IPS-20b (cell line): ENCODE results near the gene ARVCF.

Source experiments
- H3K27ac ChIP-seq: one replicate; pipeline ENCODE4 v1.5.1; 2013; ENCODE audit warnings: low read length
- H3K27me3 ChIP-seq: 2 replicates; pipeline ENCODE4 v1.6.1; 2013; ENCODE audit warnings: mild to moderate bottlenecking, low read length, inconsistent platforms; ENCODE audit not compliant: insufficient read depth
- H3K36me3 ChIP-seq: 2 replicates; pipeline ENCODE4 v1.6.1; 2013; ENCODE audit warnings: low read depth, mild to moderate bottlenecking, inconsistent platforms, low read length, moderate library complexity; ENCODE audit not compliant: insufficient read depth
- H3K4me1 ChIP-seq: 2 replicates; pipeline ENCODE4 v1.6.1; 2013; ENCODE audit warnings: mild to moderate bottlenecking, control low read depth, inconsistent platforms, low read length, moderate library complexity; ENCODE audit not compliant: insufficient read depth
- H3K4me3 ChIP-seq: 2 replicates; pipeline ENCODE4 v1.5.1; 2013; ENCODE audit warnings: mild to moderate bottlenecking, low read length, inconsistent platforms
- H3K9ac ChIP-seq: 2 replicates; pipeline ENCODE4 v1.6.1; 2013; ENCODE audit warnings: low read depth, mild to moderate bottlenecking, inconsistent platforms, low read length, moderate library complexity
- H3K9me3 ChIP-seq: 2 replicates; pipeline ENCODE4 v1.6.1; 2013; ENCODE audit warnings: mild to moderate bottlenecking, low read depth, low read length, inconsistent platforms; ENCODE audit not compliant: insufficient read depth

ARVCF gene

DNA sequence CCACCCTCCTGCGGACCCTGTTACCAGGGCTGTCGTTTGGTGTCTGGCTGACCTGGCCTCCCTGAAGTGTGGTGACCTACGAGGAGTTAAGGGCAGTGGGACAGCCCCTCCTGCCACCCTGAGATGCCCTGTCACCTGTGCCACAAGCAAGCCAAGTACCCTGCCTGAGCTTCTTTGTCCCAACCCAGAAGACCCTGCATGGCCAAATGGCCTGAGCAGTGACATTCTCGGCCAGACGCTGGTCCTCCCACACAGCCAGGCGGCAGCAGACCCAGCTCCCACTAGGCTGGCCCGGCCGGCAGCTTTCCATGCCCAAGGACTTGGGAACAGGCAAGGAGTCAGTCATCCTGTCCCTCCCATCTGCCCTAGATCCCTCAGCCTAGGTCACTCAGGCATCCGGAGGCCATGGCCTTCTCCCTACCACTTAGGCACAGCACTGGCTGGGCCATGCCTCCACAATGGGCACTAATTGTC is 7.6 kb downstream of the ARVCF start:
- H3K27me3 ChIP-seq = no peaks in the 10 kb centered on the region
- H3K9me3 ChIP-seq = peaks cover 8% of the 10 kb centered on the region
- no peak overlapping the region for H3K4me3 ChIP-seq
- no peaks in the 10 kb centered on the region for H3K36me3 ChIP-seq
- no peaks in the 10 kb centered on the region for H3K4me1 ChIP-seq
- H3K9ac ChIP-seq = no peak overlapping the region
- no peak overlapping the region for H3K27ac ChIP-seq

DNA sequence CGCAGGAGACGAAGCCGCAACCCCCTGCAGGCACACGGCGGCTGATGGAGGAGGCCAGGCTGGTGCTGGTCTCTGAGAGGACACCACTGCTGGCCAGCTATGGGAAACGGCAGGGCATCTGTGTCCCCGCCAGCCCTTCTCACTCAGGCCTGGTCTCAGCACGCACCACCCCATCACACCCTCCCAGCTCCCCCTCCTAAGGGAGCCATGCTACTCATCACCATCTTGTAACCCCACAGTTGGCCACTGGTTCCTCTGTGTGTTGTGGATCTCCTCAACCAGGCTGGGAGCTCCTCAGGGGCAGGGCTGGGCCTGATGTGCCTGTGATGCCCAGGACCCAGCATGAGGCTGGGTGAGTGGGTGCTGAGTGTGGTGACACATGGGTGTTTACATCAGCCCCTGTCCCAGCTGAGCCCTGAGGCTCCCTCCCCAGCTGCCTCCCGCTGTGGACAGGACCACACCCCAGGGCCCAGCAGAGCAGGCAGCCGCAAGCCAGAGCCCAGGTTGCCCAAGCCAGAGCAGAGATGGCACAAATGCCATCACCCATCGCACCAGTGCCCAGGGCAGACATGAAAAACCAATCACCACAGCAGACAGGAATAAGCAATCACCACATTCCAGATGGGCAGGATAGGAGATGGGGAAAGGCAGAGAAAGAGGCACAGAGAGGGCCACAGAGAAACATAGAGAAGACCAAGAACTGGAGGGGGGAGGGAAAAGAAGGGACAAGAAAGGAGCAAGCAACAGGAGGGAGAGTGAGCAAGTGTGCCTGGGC is 8.2 kb downstream of the ARVCF start:
- H3K9me3 ChIP-seq = peaks cover 12% of the 10 kb centered on the region
- no peaks in the 10 kb centered on the region for H3K4me1 ChIP-seq
- H3K9ac ChIP-seq = no peak overlapping the region
- no peaks in the 10 kb centered on the region for H3K27me3 ChIP-seq
- no peak overlapping the region for H3K4me3 ChIP-seq
- no peaks in the 10 kb centered on the region for H3K36me3 ChIP-seq
- H3K27ac ChIP-seq = no peak overlapping the region

DNA sequence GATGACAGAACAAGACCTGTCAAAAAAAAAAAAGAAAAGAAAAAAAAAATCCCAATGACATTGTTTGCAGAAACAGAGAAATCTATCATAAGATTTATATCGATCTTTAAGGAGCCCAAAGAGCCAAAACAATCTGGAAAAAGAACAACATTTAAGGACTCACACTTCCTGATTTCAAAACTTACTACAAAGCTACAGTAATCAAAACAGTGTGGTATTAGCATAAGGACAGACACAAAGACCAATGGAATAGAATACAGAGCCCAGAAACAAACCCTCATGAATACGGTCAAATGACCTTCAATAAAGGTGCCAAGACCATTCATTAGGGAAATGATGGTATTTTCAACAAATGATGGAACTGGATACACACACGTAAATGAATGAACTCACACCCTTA is 12.2 kb downstream of the ARVCF start:
- peaks cover 10% of the 10 kb centered on the region for H3K4me1 ChIP-seq
- no peak overlapping the region for H3K27ac ChIP-seq
- no peak overlapping the region for H3K9ac ChIP-seq
- no peak overlapping the region for H3K4me3 ChIP-seq
- no peaks in the 10 kb centered on the region for H3K27me3 ChIP-seq
- H3K9me3 ChIP-seq = peaks cover 14% of the 10 kb centered on the region
- no peaks in the 10 kb centered on the region for H3K36me3 ChIP-seq

DNA sequence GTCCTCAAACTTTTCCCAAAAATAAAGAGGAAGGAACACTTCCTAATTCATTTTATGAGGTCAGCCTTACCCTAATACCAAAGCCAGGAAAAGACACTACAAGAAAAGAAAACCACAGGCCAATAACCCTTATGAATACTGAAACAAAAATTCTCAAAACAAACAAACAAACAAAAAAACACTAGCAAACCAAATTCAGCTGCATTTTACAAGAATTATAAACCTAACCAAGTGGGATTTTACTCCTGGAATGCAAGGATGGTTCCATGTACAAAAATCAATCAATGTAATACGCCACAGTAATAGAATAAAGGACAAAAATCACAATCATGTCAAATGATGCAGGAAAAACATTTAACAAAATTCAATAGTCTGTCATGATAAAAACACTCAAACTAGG is 13.3 kb downstream of the ARVCF start:
- H3K36me3 ChIP-seq = no peaks in the 10 kb centered on the region
- no peak overlapping the region for H3K4me3 ChIP-seq
- no peak overlapping the region for H3K9ac ChIP-seq
- no peak overlapping the region for H3K27ac ChIP-seq
- peaks cover 16% of the 10 kb centered on the region for H3K4me1 ChIP-seq
- H3K9me3 ChIP-seq = peaks cover 14% of the 10 kb centered on the region
- H3K27me3 ChIP-seq = no peaks in the 10 kb centered on the region

DNA sequence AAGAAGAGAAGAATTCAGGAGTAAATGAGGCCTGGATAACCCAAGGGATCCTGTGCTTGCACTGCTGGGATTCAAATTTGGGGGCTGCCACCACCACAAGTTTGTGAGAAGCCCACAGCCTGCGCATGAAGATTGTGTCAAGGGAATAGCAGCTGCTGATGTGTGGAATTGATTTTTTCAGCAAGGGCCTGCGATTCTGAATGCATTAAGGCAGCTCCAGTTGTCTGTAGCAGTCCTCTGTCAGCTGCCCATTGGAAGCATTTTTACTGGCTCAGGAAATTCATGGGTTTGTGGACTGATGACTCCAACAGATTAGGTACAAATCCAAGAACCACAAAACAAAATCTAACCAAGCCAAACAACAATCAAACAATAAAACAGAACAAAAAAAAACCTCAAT is 14.0 kb downstream of the ARVCF start:
- H3K9me3 ChIP-seq = peaks cover 14% of the 10 kb centered on the region
- H3K9ac ChIP-seq = no peak overlapping the region
- H3K27me3 ChIP-seq = no peaks in the 10 kb centered on the region
- H3K4me3 ChIP-seq = no peak overlapping the region
- peaks cover 18% of the 10 kb centered on the region for H3K4me1 ChIP-seq
- no peaks in the 10 kb centered on the region for H3K36me3 ChIP-seq
- H3K27ac ChIP-seq = no peak overlapping the region

DNA sequence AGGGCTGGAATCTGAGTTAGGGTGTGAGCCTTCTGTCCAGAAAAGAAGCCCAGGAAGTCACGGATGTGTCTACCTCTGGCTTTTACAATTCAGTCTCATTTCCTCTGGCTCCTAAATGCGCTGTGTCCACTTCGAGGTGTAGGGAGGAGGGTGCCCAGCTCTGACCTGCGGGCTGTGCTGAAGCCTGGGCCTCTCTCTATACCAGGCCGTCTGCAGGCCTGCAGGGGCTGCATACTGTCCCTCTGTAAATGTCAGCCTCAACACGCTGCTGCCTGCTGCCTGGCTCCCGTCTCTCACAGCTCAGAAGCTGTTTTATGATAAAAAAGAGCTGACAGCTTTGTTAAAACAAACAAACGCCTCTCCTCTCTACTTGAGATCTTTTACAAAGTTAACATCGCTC is 14.5 kb downstream of the ARVCF start:
- no peak overlapping the region for H3K27ac ChIP-seq
- no peak overlapping the region for H3K9ac ChIP-seq
- H3K27me3 ChIP-seq = no peaks in the 10 kb centered on the region

DNA sequence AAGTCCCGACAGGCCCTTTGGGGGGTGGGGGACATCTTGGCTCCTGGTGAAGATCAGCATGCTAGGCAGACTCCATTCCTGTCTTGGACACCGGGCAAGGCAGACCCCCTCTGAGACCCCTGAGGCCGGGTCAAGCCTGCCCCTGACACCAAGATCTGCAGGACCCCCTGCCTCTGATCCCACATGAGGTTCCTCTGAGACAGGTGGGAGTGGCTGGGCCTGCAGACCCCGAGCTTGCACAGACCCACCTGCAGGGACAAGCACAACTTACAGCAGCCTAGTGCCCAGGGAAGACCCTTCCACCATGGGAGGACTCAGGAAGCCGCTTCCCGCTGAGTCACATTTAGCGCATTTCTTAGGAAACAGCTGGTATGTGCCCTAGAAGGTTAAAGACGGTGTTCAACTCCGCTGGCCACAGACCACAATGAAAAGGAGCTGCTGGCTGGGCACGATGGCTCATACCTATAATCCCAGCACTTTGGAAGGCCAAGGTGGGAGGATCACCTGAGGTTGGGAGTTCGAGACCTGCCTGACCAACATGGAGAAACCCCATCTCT is 15.5 kb downstream of the ARVCF start:
- H3K4me1 ChIP-seq = peaks cover 18% of the 10 kb centered on the region
- no peak overlapping the region for H3K27ac ChIP-seq
- H3K27me3 ChIP-seq = no peaks in the 10 kb centered on the region
- H3K9ac ChIP-seq = no peak overlapping the region
- peaks cover 14% of the 10 kb centered on the region for H3K9me3 ChIP-seq
- no peaks in the 10 kb centered on the region for H3K36me3 ChIP-seq
- no peak overlapping the region for H3K4me3 ChIP-seq

More for the DNA sequence above, 14.5 kb downstream of the ARVCF start:
- H3K36me3 ChIP-seq = no peaks in the 10 kb centered on the region
- peaks cover 18% of the 10 kb centered on the region for H3K4me1 ChIP-seq
- no peak overlapping the region for H3K4me3 ChIP-seq
- peaks cover 14% of the 10 kb centered on the region for H3K9me3 ChIP-seq

DNA sequence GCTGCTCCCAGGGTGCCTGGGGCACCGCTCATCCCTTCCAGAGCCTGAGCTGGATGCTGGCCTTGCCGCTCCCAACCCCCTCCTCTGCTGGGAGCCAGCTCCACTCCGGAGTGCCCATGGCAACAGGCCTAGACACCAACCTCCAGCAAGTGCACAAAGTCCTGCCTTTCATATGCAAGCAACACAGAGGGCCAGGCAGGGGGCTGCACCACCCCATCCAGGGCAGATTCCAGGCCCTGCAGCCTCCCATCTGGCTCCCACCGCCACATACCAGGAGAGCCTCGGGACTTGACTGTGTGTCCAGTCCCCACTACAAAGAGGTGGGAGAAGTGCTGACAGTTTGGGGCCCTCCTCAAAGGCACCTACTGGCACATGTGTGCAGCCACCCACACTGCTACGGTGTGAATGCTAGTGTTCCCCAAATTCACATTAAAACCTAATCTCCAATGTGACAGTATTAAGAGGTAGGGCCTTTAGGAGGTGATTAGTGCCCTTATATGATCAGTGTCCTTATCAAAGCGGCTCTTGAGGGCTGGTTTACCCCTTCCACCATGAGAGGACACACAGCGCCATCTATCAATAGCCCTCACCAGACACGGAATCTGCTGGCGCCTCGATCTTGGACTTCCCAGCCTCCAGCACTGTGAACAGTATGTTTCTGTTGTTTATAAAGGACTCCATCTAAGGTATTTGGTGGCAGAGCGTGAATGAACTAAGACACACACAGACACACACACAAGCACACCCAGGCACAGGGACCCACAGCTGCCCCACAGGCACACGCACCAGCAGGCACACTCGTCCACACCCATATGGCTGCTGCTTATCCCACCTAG is 16.2 kb downstream of the ARVCF start:
- Histone ChIP-seq H3K27me3 (no peaks in the 10 kb centered on the region), H3K9ac (no peak overlapping the region), H3K4me3 (no peak overlapping the region), H3K4me1 (peaks cover 18% of the 10 kb centered on the region), H3K27ac (no peak overlapping the region), H3K9me3 (peaks cover 14% of the 10 kb centered on the region), H3K36me3 (no peaks in the 10 kb centered on the region)

DNA sequence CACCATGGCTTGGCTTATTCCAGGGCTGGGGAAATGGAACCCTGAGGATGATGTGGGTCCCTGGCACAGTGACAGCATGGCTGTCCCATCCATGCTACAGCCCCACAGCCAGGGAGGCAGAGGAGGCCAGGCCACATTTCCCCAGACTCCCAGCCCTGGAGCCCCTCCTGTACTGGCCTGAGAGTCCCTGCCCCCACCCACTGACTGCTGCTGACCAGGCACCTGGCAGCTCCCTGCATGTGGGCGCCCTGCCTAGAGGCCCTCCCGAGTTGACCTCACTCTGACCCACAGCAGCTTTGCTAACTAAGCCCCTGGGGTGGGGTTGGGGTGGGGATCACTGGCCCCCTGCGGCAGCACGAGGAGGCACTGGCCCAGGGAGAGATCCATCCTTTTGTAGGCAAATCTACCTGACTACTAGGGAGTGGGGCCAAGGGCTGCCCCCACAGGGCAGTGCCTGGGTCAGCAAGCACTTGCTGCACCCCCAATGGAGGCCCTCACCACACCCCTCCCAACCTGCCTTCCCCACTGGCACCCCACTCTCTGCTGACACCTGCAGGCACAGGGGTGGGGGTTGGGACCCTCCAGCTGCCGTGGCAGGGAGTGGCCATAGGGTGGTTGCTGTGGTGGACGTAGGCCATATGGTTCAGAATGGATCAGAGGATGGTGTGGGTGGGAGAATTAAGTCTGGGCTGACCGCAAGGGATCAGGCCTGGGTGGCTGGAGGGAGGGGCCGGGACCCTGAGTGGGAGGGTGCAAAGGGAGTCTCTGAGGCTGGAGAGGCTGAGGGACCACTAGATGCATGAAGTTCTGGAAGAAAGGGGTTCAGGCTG is 17.4 kb downstream of the ARVCF start:
- peaks cover 7% of the 10 kb centered on the region for H3K9me3 ChIP-seq
- H3K4me3 ChIP-seq = no peak overlapping the region
- H3K4me1 ChIP-seq = peaks cover 18% of the 10 kb centered on the region
- no peak overlapping the region for H3K9ac ChIP-seq
- H3K27me3 ChIP-seq = no peaks in the 10 kb centered on the region
- H3K27ac ChIP-seq = no peak overlapping the region
- no peaks in the 10 kb centered on the region for H3K36me3 ChIP-seq

DNA sequence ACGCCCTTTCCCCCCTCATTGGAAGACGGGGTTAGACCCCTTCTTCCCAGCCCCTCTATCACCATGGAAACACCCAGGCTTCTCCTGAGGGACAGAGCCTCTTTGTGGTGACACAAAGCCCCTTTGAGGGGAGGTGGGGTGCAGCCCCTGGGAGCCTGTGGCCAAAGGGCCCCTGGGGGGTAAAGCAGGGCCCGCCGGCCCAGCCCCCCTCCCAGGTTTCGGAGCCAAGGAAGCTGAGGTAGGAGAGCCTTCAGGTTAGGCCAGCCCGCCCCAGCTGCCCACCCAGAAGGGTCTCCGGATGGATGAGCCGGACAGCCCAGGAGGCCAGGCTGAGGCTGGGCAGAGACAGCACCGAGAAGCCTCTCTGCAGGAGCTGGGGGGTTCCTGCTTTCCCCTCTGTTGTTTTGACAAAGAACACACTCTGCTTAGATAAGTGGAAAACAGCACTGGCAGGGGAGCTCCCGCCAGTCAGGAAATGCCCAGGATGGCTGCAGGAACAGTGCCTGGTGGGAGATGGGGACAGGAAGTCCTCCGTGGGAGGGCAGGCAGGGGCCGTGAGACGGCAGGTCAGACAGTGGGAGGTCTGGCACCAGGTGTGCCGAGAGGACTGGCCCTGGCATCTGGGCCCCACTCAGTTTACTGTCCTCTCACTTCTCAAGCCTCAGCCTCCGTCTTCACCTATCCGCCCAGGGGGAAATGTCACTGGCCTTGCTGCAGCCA is 18.2 kb downstream of the ARVCF start:
- Histone ChIP-seq H3K36me3 (no peaks in the 10 kb centered on the region), H3K4me1 (peaks cover 18% of the 10 kb centered on the region), H3K9me3 (0 out of 2 replicates have a peak, but pooled peaks cover 1% of the 10 kb centered on the region), H3K4me3 (no peak overlapping the region), H3K9ac (no peak overlapping the region), H3K27ac (no peak overlapping the region), H3K27me3 (no peaks in the 10 kb centered on the region)
